GM20431 (cell line): ENCODE results near the gene ETFBKMT.
"Not testable (repeated sequence)": the region's sequence is repeated elsewhere in the genome, so short reads cannot be mapped to it uniquely, and the experiment has no call there.

ENCODE experiments used
- in situ Hi-C: fragments of 300-500 bp; cut with MseI, MboI; formaldehyde crosslinking; loops from one replicate; pipeline ENCODE4 v1.15.0; 2020; ENCODE audit warnings: low sequenced_read_pairs; ENCODE audit not compliant: unreplicated experiment

ETFBKMT gene

DNA sequence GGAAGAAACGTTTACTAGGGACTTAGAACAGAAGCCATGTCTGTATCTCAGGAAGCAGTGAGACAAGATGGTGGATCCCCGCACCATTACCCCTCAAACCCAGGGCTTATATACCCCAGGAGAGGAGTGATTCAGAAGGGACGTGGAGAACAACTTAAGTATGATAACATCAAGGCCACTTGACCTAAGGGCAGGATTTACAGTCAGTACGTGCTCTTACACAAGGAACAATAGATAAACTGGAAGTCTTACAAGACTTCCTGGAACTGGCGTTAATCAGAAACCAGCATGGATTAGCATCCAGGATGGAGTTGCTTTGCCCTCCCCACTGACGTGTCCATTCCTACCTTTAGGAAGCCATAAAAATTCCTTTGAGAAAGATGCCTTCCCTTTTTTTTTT is 8.6 kb upstream of the ETFBKMT start:
- in situ Hi-C loops: loop anchor here (25.0 kb wide), 2 partner anchors 661 to 1011 kb away; no protein-coding TSS in a partner anchor

DNA sequence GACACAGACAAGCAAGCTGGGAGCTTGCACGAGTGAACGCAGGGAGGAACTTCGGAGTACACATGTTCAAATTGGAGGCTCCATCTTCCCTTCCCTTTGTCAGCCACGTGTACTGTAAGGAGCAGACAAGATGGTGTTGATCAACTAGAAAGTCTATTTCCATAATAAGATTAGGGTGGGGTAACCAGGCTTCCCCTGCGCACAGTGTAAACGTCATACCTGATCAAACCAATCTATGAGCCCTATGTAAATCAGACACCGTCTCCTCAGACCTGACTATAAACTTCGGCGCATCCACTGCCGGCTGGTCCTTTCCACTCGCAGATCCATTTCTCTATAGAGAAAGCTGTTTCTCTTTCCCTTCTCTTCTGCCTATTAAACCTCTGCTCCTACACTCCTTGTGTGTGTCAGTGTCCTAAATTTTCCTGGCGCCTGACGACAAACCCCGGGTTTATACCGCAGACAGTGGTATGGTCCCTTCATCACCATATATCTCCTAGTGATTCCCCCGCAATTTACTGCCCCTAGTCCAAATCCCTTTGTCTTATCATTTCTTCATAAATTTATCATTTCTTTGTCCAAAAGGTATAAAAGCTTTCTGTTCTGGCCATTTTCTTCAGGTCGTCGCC is 7.5 kb upstream of the ETFBKMT start:
- in situ Hi-C loops: loop anchor here (25.0 kb wide), 2 partner anchors 660 to 1010 kb away; no protein-coding TSS in a partner anchor

DNA sequence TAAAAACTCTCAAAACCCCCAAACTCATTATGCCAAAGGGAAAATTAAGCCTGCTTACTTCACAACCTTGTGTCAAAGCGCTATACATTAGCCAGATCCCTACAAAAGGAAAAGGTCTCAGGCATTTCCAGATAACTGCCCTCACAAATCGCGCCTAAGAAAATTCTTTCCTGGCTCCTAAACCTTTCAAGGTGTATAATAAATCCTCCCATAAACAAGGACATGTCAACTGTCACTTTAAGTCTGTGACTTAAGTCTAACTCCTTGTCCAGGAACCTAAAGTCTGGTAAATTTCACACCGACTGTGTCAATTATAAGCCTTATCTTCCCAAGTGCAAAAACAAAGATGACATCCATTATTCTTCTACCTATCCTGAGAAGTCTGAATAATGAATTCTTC is 4.3 kb upstream of the ETFBKMT start:
- in situ Hi-C loops: loop anchor here (25.0 kb wide), 2 partner anchors 657 to 1007 kb away; no protein-coding TSS in a partner anchor

DNA sequence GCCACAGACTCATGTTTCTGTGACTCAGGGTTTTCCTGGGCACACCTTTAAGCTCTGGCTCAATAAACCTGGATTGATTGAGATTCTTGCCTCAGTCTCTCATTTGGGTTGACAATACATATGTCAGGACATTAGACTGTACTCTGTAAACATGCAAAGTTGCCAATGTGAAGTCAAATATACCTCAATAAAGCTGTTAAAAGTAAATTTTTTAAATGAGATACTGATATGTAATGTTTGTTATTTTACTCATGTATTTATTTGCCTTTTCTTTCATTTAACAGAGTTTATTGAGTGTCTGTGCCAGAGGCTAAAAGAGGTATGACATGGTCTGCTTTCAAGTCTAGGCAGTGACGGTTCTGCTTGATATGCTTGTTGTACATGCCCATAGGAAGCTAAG is 3.7 kb upstream of the ETFBKMT start:
- in situ Hi-C loops: loop anchor here (25.0 kb wide), 2 partner anchors 657 to 1007 kb away; no protein-coding TSS in a partner anchor

DNA sequence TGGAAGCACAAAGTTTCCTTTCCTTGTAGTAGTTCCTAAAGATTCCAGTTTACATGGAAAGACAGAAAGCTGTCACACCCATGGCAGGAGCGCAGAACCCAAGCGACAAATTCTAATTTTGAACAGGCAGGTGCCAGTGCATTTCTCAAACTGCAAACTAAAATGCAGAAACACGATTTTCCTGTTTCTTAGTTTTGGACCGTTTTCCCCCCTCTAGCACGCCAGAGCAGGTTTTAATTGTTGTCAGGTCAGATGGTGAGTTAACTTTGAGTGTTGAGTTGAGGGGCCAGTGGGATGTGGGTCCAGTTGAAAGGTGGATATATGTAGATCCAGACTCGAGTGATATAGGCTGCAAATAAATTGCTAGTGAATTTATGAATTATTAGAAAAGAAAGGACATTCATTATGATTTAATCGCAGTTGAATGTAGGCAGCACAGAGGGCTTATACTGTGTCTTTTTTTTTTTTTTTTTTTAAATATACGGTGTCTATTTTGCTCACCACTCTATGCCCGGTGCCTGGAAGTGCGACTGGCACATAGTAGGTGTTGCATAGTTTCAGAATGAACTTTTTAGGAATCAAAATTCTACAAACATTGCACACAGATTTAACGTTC is 909 bp upstream of the ETFBKMT start:
- in situ Hi-C loops: loop anchor here (25.0 kb wide), 2 partner anchors 654 to 1004 kb away; no protein-coding TSS in a partner anchor

DNA sequence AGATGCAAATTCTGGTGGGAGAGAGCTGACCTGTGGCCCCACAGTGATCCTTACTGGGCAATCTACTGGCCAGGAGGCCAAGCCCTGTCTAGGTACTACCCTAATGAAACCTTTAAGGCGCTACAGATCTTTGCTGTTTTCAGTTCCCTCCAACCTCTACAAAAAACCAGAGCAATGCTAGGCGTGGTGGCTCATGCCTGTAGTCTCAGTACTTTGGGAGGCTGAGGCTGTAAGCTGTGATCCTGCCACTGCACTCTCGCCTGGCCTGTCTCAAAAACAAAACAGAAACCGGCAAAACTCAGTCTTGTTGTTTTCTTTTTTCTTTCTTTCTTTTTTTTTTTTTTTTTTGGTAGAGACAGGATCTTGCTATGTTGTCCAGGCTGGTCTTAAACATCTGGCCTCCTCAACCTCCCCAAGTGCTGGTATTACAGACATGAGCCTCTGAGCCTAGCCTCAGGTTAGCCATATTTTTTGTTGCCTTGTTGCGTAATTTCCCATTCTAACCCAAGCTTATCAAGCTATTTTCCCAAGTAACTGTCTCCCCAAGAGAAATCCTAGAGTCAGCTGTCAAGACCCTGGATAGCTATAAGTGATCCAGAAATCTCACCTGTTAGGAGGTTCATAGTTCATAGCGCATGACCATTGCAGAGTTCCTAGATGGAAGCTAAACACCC is 2.8 kb downstream of the ETFBKMT start:
- in situ Hi-C loops: loop anchor here (25.0 kb wide), 2 partner anchors 650 to 1000 kb away; no protein-coding TSS in a partner anchor

DNA sequence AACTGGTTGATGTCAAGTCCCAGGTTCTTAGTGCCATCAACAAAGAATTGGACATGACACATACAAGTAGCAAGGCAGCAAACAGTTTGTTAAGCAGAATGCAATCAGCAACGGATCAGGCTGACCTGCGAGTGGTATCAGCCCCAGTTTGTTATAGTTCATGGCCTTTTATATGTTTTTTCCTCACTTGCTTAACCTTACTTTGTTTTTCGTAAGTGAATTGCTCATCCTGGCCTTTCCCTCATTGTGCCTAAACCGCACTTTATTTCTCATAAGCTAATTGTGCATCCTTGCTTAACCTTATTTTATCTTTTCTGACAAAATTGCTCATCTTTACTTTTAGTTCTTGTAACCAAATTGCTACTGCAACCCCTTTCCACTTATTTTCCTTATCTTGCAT is 4.1 kb downstream of the ETFBKMT start:
- in situ Hi-C loops: loop anchor here (25.0 kb wide), 2 partner anchors 649 to 999 kb away; no protein-coding TSS in a partner anchor

DNA sequence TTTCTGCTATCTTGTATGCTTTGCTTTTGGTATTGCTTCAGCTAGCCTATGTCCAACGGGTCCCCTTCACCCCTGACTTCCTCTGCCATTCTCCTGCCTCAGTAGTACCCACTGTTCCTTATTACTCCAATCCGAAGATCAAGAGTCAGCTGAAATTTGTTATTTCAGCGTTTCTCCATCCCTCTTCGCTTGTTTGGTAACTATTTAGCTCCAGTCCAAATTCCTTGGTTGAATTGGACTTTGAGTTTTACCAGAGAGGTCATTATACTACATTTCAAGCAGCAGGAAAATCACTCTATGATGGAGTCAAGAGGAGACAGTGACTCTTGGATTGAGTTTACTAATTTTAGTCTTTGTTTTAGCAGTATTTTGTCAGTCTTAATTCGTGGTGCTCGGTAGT is 4.5 kb downstream of the ETFBKMT start:
- in situ Hi-C loops: loop anchor here (25.0 kb wide), 2 partner anchors 648 to 998 kb away; no protein-coding TSS in a partner anchor

DNA sequence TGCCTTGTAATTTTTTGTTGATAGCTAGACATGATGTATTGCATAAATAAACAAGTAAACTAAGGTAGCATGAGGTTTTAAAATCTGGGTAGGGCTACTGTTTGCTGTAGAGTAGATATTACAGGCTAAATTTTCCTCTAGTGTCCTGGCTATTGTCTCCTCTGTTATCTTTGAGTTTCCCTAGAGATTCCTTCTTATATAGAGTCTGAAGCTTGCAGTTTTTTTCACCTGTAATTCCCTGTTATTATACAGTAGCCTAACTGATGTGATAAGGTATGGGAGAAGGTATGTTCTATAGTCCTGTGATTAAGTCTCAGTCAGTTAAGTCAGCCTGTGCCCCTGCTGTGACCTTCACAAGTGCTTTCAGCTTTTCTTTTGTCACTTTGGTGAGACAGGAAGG is 9.5 kb downstream of the ETFBKMT start:
- in situ Hi-C loops: loop anchor here (25.0 kb wide), 2 partner anchors 643 to 993 kb away; no protein-coding TSS in a partner anchor

DNA sequence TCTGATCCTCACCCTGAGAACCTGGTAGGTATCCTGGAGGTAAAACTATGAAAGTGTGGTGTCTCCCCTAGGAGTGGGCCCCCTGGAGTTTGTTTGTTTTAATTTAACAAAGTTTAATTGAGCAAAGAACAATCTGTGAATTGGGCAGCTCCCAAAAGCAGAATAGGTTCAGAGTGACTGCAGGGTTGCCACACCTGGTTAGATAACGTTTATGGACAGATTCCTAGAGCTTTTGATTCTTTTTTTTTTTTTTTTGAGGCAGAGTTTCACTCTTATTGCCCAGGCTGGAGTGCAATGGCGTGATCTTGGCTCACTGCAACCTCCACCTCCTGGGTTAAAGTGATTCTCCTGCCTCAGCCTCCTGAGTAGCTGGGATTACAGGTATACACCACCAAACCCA is 10.1 kb downstream of the ETFBKMT start:
- in situ Hi-C loops: loop anchor here (25.0 kb wide), 2 partner anchors 643 to 993 kb away; no protein-coding TSS in a partner anchor

DNA sequence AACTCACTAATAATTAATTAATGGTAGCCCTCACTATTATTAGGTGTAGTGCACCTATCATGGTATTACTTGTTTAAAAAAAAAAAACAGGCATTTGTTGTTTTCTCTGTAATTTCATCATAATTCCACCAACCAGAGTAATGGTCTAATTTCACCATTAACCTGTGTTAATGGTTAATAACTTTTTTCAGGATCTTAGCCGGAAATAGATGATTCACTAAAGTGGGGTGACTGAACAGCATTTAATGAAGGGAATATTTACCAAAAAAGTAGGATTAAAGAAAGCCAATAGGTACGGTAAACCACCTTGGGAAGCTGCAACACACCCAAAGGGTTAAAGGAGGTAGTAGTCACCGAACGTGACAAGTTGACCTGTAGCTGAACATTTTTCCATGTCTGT is 13.0 kb downstream of the ETFBKMT start:
- in situ Hi-C loops: loop anchor here (25.0 kb wide), 2 partner anchors 640 to 990 kb away; no protein-coding TSS in a partner anchor

DNA sequence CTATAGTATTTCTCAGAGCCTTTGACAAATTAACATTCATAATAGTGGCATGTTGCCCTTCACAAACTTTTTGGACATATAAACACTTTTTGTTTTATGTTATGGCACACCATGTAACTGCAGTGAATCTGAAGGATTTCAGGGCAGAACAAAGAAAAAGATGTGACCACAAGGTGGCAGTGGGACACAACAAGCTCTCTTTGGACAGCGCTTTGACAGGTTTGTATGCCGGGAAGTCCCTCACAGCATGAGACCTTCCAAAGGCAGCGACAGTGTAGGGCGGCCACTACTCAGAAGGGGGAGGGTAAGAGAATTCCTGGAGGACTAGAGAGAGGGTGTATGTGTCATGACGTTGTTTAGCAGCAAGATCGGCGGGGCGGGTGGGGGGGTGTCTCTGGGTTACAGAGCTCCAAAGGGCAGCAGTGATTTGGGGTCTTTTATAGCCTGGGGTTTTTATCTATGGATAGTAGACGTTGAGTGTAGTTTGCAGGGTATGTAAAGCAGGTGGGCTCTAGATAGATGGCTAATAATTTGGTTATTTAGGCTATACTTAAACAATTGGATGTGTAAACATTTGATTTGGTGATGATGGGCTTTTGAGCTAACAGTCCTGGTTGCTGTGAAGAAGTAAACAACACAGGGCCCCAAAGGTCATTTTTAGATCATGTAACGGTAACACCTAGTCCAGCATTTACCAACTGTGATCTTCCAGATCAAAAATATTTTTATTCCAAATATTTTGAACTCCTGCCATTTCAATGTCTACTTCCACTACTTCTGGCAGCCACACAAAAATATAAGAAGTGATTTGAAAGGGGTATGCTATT is 22.9 kb downstream of the ETFBKMT start:
- in situ Hi-C loops: no loop called here

DNA sequence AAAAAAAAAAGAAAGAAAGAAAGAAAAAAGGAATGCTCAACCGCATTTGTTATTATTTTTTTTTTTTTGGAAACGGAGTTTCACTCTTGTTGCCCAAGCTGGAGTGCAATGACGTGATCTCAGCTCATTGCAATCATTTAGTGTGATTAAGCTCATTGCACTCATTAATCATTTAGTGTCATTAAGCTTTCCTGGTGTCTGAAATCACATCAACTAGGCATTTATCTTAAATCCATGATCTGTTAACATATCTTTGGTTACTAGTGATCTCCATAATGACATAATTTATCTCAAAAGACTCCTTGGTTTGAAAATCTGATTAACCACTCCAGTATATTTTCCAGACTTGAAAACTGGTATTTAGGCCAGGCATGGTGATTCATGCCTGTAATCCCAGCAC is 26.3 kb downstream of the ETFBKMT start:
- in situ Hi-C loops: no loop called here

DNA sequence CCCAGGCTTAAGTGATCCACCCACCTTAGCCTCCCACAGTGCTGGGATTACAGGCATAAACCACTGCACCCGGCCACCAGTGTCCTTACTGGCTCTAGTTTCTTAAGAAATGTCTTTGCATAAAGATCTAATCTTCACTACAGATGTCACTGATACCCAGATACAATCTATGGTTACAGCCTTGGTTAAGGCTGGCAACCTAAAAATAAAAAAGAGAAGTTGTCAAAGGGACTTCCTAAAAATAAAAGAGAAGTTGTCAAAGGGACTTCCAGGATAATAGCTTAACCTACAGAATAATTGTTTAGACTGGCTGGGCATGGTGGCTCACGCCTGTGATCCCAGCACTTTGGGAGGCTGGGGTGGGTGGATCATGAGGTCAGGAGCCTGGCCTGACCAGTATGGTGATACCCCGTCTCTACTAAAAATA is 27.6 kb downstream of the ETFBKMT start:
- in situ Hi-C loops: no loop called here

DNA sequence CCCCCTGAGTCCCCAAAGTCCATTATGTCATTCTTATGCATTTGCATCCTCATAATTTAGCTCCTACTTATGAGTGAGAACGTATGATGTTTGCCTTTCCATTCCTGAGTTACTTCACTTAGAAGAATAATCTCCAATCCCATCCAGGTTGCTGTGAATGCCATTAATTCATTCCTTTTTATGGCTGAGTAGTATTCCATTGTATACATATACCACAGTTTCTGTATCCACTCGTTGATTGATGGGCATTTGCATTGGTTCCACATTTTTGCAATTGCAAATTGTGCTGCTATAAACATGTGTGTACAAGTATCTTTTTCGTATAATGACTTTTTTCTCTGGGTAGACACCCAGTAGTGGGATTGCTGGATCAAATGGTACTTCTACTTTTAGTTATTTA is 30.4 kb downstream of the ETFBKMT start:
- in situ Hi-C loops: not testable (repeated sequence)

DNA sequence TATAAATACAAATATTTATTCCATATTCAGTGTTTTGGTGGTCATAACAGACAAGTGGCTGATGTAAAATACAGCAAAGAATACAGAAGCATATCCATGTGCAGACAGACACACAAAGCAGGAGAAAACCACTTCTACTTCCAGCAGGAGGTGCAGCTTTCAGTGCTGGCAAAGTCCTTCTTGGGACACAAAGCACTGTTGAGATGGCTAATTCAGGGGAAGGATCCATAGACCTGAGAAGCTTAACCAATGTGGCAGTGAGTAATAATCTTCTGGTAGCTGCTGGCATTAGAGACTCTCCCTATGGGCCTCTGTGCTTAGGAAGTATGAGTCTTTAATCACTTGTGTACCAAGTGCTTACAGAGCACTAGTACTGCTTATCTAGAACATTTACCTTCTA is 42.6 kb downstream of the ETFBKMT start:
- in situ Hi-C loops: no loop called here

DNA sequence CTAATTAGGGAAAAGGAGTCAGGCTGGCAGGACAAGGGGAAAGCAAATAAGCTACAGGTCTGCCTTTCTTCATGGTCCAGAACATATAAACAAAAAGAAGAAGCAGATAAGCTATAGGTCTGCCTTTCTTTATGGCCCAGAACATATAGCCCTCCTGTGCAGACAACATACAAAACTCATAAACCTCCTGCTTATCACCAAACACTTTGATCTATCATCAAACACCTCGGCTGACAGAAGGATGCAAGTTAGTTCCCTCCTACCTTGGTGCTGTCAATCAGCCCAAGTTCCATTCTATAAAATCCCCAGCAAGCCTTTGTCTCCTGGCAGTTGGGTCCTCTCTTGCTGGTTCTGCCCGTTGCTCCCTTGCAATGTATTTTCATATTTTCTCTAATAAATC is 46.1 kb downstream of the ETFBKMT start:
- in situ Hi-C loops: no loop called here

DNA sequence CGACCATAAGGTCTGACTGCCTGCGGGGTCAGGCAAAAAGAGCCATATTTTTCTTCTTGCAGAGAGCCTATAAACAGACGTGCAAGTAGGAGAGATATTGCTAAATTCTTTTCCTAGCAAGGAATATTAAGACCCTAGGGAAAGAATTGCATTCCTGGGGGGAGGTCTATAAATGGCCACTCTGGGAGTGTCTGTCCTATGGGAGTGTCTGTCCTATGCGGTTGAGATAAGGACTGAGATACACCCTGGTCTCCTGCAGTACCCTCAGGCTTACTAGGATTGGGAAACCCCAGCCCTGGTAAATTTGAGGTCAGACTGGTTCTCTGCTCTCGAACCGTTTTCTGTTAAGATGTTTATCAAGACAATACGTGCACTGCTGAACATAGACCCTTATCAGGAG is 48.6 kb downstream of the ETFBKMT start:
- in situ Hi-C loops: not testable (repeated sequence)

DNA sequence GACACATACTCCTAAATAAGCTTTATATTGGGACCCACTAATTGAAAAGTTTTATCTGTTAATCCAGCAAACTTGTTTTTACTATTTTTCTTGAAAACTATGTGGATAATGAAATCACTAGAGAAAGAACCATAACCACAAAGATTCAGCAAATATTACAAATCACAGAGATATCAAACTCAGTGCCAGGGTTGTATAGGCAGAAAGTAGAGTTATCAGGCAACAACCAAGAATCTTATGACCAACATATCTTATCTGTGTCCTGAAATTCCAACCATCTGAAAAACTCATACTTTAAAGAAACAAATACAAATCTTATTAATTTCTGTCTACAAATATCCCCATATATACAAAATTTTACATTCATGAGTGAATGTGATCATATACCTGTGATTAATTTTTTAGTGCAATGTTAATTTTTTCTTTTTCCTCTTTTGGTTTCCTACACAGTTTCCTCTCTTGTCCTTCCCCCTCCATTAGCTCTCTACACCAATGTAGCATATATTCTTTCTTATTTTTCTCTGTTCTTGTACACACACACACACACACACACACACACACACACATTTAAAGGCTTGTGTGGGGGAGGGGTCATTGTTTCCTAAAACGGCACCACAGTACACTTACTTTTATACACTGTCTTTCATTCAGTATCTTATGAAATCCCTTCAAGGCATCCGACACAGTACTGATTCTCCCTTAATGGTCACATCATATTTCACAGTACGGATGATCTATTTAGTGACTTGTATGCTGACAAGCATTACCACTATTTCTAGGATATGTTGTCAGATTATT is 50.7 kb downstream of the ETFBKMT start:
- in situ Hi-C loops: no loop called here
